Spleen (tissue), 11 donors: Measurements from ENCODE around the gene ARTN. TPM values are rescaled to one million over a fixed set of nuclear protein-coding genes. Genes with fewer than 3 reads are reported as not detected.
A peak's percentile ranks its signal among the peaks of the same experiment; 100 is the strongest.

Experiments
- DNase-seq: peaks from one replicate; pipeline ENCODE4 v3.0.0-alpha.2; 2020
- H3K27ac ChIP-seq, 8 donors: fragments of 200-600 bp; sonication (generic) in 7 of 8; 1 replicate in 4 of 8; 2 replicates in 4 of 8; pipeline versions ENCODE4 v1.5.0 to v1.8.0; 2016 to 2021; ENCODE audit warnings: inconsistent platforms in 4 of 8, mild to moderate bottlenecking in 4 of 8, moderate library complexity in 1 of 8
- H3K27me3 ChIP-seq, 7 donors: fragments of 200-600 bp; sonication (generic) in 6 of 7; replicated peaks in 1 of 7; 1 replicate in 4 of 7; 2 replicates in 3 of 7; pipeline versions ENCODE4 v1.5.0 to v1.8.0; 2016 to 2021; ENCODE audit warnings: inconsistent platforms in 3 of 7, mild to moderate bottlenecking in 1 of 7
- H3K36me3 ChIP-seq, 6 donors: fragments of 200-600 bp; sonication (generic) in 5 of 6; 1 replicate in 4 of 6; 2 replicates in 2 of 6; pipeline versions ENCODE4 v1.5.0 to v1.8.0; 2016 to 2021; ENCODE audit warnings: inconsistent platforms in 2 of 6
- H3K4me1 ChIP-seq, 6 donors: fragments of 200-600 bp; sonication (generic) in 5 of 6; 1 replicate in 3 of 6; 2 replicates in 3 of 6; pipeline versions ENCODE4 v1.5.0 to v1.8.0; 2016 to 2021; ENCODE audit warnings: inconsistent platforms in 3 of 6
- H3K4me3 ChIP-seq, 8 donors: fragments of 200-600 bp; sonication (generic) in 7 of 8; 1 replicate in 4 of 8; 2 replicates in 4 of 8; pipeline versions ENCODE4 v1.5.0 to v1.8.0; 2016 to 2021; ENCODE audit warnings: inconsistent platforms in 4 of 8, mild to moderate bottlenecking in 4 of 8, moderate library complexity in 2 of 8
- H3K9me3 ChIP-seq, 8 donors: fragments of 200-600 bp; sonication (generic) in 7 of 8; 1 replicate in 4 of 8; 2 replicates in 4 of 8; pipeline versions ENCODE4 v1.5.0 to v1.8.0; 2016 to 2021; ENCODE audit warnings: inconsistent platforms in 4 of 8
- POLR2A ChIP-seq, 3 donors: fragments of 450-650 bp; IDR thresholded peaks; one replicate each; pipeline ENCODE4 v1.5.1; 2017; ENCODE audit warnings: antibody characterized with exemption in 3 of 3, mild to moderate bottlenecking in 1 of 3
- POLR2AphosphoS5 ChIP-seq, 3 donors: sonication (generic); formaldehyde crosslinking; IDR thresholded peaks; one replicate each; pipeline ENCODE4 v1.5.1; 2017; ENCODE audit warnings: antibody characterized with exemption in 3 of 3
- WGBS, 5 donors: extraction: QIAGEN DNeasy Blood & Tissue Kit in 3 of 5; methylation state at CpG; one replicate each; pipeline versions ENCODE4 v1.1.5 to v1.1.7; 2013 to 2018; 5-methylcytosine and 5-hydroxymethylcytosine counted together
- intact Hi-C: fragments of 100-400 bp; cut with DNase I; formaldehyde crosslinking; loops from one replicate; pipeline ENCODE4 v1.15.0; 2023; ENCODE audit warnings: low total_unique reads
- polyA plus RNA-seq, 3 donors: library from polyadenylated mRNA; stranded (reverse); fragments of 200-250 nt; gene quantifications; one replicate each; pipeline ENCODE4 v1.2.1, GENCODE V29; 2013
- total RNA-seq, 7 donors: library from RNA; depleted of rRNA in 3 of 7; stranded (reverse); fragments of >200 nt in 3 of 7; fragmentation: NEBNext Ultra II Directional in 4 of 7; extraction: Animal tissue kit (Norgen Biotek cat#: 25700) in 4 of 7; gene quantifications; one replicate each; pipeline versions ENCODE4 v1.1.0 to v1.2.1, GENCODE V29; 2016 to 2021
- TF ChIP-seq, protein P1 (sequence below), 11 experiments: fragments of 200-600 bp in 7 of 11; fragments of 450-650 bp in 4 of 11; sonication (generic) in 4 of 11; IDR thresholded peaks in 8 of 11; conservative IDR thresholded peaks in 3 of 11; 1 replicate in 7 of 11; 2 replicates in 4 of 11; pipeline versions ENCODE4 v1.4.0 to v1.8.0; 2016 to 2021; ENCODE audit warnings: antibody characterized with exemption in 11 of 11, inconsistent platforms in 4 of 11, mild to moderate bottlenecking in 1 of 11
- donor health status: healthy with polysubstance abuse.
- donor health status: DM: no; HTN: no; CAD: no; lungs with moderate emphysema.
- donor health status: DM: no; HTN: no; CAD: no.
- donor health status: Bipolar disorder and iron deficiency.
- donor health status: healthy.
- donor health status: DM: no; HTN: no; CAD: no.
- donor health status: DM: yes; HTN: yes; CAD: no.

ARTN gene
- total and polyA plus RNA-seq, 10 donors: 0.35 to 2.1 (median 0.72) TPM; not detected in 4

DNA sequence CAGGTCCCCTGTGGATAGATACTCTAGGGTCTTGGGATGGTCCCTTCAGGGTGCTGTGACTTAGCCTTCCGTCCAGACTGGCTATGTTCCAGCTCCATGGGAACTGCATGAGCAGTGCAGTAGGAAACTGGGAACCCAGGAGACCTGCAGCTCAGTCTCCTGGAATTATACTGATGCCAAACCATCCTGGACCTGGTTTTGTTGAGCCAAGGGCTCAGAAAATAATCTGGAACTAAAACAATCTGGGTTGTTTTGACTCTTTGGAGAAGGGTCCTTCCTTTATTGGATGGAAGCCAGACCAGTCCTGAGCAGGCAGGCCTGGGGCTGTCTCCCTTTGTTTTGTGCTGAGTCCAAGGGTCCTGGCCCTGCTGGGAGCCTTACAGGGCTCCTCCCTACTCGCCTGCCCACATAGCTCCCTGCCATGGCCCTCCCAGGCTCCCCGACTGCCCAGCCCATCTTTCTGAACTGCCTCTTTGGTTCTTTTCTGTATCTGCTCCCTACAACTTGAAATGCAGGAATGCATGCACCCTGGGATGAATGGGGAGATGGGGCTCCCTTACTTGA is 14.4 kb downstream of the ARTN start:
- H3K9me3 ChIP-seq: no peaks in the 10 kb centered on the region
- H3K4me1 ChIP-seq: peaks cover 20 to 51% (median 38%) of the 10 kb centered on the region in 6 donors
- H3K36me3 ChIP-seq: peaks cover 0 to 27% (median 9%) of the 10 kb centered on the region in 6 donors
- peak overlapping the region in 7 of 8 donors; percentile 62 to 83 (median 69) for H3K4me3 ChIP-seq
- intact Hi-C loops: no loop called here
- H3K27ac ChIP-seq: peak overlapping the region in 2 of 8 donors; percentile 96 to 97
- TF ChIP-seq, protein P1, sequence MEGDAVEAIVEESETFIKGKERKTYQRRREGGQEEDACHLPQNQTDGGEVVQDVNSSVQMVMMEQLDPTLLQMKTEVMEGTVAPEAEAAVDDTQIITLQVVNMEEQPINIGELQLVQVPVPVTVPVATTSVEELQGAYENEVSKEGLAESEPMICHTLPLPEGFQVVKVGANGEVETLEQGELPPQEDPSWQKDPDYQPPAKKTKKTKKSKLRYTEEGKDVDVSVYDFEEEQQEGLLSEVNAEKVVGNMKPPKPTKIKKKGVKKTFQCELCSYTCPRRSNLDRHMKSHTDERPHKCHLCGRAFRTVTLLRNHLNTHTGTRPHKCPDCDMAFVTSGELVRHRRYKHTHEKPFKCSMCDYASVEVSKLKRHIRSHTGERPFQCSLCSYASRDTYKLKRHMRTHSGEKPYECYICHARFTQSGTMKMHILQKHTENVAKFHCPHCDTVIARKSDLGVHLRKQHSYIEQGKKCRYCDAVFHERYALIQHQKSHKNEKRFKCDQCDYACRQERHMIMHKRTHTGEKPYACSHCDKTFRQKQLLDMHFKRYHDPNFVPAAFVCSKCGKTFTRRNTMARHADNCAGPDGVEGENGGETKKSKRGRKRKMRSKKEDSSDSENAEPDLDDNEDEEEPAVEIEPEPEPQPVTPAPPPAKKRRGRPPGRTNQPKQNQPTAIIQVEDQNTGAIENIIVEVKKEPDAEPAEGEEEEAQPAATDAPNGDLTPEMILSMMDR (IDR thresholded peaks at IDR 0.05 in 8 of 11, conservative IDR thresholded peaks at IDR 0.05 in 3 of 11): no peak
- TF ChIP-seq POLR2AphosphoS5 (IDR thresholded peaks at IDR 0.05) (no peak), POLR2A (IDR thresholded peaks at IDR 0.05) (no peak)
- no peaks in the 10 kb centered on the region for H3K27me3 ChIP-seq
- DNase-seq: no peak
- 45 to 68% (median 63%) methylated on average over 3 of the region's 3 CpGs for WGBS, 5 donors

DNA sequence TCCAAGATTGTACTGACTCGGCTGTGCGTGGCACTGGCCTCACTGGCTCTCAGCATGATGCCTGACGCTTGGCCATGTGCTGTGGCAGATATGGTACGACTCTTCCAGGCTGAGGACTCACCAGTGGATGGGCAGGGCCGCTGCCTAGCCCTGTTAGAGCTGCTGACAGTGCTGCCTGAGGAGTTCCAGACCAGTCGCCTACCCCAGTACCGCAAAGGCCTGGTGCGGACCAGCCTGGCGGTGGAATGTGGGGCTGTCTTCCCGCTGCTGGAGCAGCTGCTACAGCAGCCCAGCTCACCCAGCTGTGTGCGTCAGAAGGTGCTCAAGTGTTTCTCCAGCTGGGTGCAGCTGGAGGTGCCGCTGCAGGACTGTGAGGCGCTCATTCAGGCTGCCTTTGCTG is 16.1 kb downstream of the ARTN start:
- intact Hi-C loops: no loop called here
- H3K27me3 ChIP-seq: no peaks in the 10 kb centered on the region
- peaks cover 0 to 32% (median 9%) of the 10 kb centered on the region in 6 donors for H3K36me3 ChIP-seq
- H3K27ac ChIP-seq: no peak overlapping the region
- H3K4me1 ChIP-seq: peaks cover 20 to 45% (median 36%) of the 10 kb centered on the region in 6 donors
- WGBS, 5 donors: 71 to 97% (median 90%) methylated on average over 4 to 13 of the region's 13 CpGs
- TF ChIP-seq POLR2A (IDR thresholded peaks at IDR 0.05) (no peak), POLR2AphosphoS5 (IDR thresholded peaks at IDR 0.05) (no peak)
- TF ChIP-seq, protein P1 (IDR thresholded peaks at IDR 0.05 in 8 of 11, conservative IDR thresholded peaks at IDR 0.05 in 3 of 11): no peak
- no peak for DNase-seq
- no peak overlapping the region for H3K4me3 ChIP-seq
- no peaks in the 10 kb centered on the region for H3K9me3 ChIP-seq

DNA sequence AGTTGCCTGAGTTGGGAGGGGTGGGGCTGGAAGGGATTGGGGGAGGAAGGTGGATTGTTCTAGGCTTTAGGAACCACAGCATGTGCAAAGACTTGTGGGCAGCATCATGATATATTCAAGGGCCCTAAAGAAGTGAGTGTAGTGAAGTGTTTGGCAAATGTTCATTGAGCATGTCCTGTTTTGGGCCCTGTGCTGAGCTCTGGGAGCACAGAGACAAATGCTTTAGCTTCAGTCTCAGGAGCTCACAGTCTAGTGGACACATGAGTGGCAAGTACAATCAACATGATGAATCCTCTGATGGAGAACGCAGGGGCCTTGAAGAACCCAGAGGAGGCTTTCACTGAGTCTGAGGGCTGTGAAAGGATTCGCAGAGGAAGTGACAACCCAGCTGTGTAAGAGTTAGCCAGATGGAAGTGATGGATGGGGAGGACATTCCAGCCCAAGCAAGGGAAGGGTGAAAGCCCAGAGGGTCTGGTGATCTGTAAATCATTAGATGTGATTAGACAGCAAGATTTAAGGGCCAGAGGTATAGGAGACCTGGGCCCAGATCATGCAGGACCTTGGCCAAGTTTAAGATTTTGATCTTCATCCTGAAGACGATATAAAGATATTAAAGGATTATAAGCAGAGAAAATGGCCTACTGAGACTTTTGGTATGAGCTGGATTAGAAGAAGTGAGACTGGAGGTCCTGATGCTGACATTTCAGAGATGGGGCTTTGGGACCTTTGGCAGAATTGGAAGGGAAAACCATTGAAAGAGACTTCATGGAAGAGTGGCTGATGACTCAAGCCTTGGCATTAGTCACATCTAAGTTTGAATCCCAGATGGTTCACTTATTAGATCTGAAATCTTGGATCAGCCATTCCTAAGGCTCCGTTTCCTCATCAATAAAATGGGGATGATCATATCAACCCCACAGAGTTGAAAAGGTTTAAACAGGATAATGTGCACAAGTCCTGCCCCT is 17.7 kb downstream of the ARTN start:
- WGBS, 5 donors: 89 to 93% (median 91%) methylated on average over 4 of the region's 4 CpGs

More for the DNA sequence above, 17.7 kb downstream of the ARTN start:
- Histone ChIP-seq H3K4me3 (no peak overlapping the region), H3K36me3 (peaks cover 0 to 39% (median 12%) of the 10 kb centered on the region in 6 donors), H3K9me3 (no peaks in the 10 kb centered on the region), H3K4me1 (peaks cover 14 to 28% (median 20%) of the 10 kb centered on the region in 6 donors), H3K27ac (no peak overlapping the region), H3K27me3 (no peaks in the 10 kb centered on the region)
- no peak for DNase-seq
- intact Hi-C loops: no loop called here
- TF ChIP-seq POLR2A (IDR thresholded peaks at IDR 0.05): no peak
- TF ChIP-seq, protein P1 (IDR thresholded peaks at IDR 0.05 in 8 of 11, conservative IDR thresholded peaks at IDR 0.05 in 3 of 11): no peak
- no peak for TF ChIP-seq POLR2AphosphoS5 (IDR thresholded peaks at IDR 0.05)
